Ovary (tissue), 3 donors: Measurements from ENCODE around the gene HNRNPU.

Source experiments
- EP300 ChIP-seq: sonication (generic); formaldehyde crosslinking; IDR thresholded peaks from one replicate; pipeline ENCODE4 v1.6.1; 2017; ENCODE audit warnings: antibody characterized with exemption
- TF ChIP-seq, protein P1 (sequence below), 3 donors: fragments of 450-650 bp in 2 of 3; fragments of 200-600 bp in 1 of 3; IDR thresholded peaks; one replicate each; pipeline versions ENCODE4 v1.5.1 to v1.8.0; 2016 to 2022; ENCODE audit warnings: antibody characterized with exemption in 3 of 3, mild to moderate bottlenecking in 1 of 3
- donor health status: DM: no; HTN: no; CAD: no.

DNA sequence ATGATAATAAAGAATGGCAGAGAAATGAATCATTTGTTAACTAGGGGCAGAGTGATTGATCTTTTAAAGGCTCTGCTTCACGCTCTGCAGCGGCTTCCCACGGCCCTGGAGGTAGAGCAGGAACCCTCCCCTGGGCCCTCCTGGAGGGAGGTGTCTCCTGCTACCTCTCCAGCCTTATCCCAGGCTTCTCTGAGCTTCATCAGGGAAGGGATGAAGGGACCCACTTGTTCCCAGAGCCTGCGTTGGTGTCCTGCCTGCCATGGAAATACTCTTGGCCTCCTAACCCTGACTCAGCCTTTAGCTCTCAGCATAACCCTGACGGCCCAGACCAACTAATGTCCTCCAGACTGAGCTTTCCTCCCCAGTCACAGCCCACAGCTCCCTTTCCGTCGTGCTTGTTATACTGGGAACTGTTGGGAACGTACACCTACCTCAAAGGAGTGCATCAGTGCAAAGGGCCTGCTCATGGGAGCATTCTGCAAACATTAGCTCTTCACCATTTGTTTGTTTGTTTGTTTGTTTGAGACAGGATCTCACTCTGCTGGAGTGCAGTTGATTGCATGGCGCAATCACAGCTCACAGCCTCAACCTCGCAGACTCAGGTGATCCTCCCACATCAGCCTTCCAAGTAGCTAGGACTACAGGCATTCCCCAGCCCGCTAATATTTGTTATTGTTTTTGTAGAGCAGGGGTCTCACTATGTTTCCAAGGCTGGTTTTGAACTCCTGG lies 17.4 kb upstream of the HNRNPU start:
- TF ChIP-seq EP300, result no peak
- TF ChIP-seq, protein P1, sequence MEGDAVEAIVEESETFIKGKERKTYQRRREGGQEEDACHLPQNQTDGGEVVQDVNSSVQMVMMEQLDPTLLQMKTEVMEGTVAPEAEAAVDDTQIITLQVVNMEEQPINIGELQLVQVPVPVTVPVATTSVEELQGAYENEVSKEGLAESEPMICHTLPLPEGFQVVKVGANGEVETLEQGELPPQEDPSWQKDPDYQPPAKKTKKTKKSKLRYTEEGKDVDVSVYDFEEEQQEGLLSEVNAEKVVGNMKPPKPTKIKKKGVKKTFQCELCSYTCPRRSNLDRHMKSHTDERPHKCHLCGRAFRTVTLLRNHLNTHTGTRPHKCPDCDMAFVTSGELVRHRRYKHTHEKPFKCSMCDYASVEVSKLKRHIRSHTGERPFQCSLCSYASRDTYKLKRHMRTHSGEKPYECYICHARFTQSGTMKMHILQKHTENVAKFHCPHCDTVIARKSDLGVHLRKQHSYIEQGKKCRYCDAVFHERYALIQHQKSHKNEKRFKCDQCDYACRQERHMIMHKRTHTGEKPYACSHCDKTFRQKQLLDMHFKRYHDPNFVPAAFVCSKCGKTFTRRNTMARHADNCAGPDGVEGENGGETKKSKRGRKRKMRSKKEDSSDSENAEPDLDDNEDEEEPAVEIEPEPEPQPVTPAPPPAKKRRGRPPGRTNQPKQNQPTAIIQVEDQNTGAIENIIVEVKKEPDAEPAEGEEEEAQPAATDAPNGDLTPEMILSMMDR (IDR thresholded peaks at IDR 0.05), result no peak
